GM19438 (cell line): ENCODE measurements around the gene PKIB.

Experiments used
- ATAC-seq: cut with Tn5 transposase; IDR thresholded peaks from one replicate; pipeline ENCODE4 v1.9.1; 2021; ENCODE audit warnings: low read depth; ENCODE audit not compliant: unreplicated experiment

Gene PKIB

DNA sequence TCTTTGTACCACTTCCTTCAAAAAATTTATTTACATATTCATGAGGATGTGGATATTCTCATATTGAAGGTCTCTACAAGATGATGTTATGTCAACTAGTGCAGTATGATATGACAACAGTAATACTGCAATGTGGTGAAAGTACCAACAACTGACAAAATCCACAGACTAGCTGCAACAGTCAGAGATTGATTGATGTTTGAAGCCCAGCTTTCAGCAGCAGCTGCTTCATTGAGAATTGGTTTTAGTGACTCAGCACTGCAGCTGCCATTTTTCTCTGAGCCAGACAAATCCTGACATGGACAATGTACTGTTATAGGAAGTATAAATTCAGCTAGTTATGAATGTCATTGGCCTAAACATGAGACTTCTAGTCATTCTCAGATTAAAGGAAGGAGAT, 53.8 kb downstream of the PKIB start:
- ATAC-seq: no peak

DNA sequence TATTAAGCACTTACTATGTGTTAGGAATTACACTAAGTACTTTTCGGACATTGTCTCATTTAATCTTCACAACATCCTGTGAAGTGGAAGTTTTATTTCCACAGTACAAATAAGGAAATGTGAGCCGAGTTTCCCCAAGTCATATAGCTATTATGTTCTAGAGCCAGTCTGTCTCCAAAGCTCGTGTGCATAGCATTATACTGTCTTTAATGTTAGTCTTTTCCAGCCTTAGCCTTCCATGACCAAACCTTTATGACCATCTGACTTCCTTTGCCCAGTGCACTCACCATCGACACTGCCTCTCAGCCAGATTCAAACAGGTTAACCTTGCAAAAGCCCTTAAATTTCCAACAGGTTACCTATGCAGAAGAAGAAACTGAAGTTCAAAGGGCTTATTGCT, 55.7 kb downstream of the PKIB start:
- no peak for ATAC-seq

DNA sequence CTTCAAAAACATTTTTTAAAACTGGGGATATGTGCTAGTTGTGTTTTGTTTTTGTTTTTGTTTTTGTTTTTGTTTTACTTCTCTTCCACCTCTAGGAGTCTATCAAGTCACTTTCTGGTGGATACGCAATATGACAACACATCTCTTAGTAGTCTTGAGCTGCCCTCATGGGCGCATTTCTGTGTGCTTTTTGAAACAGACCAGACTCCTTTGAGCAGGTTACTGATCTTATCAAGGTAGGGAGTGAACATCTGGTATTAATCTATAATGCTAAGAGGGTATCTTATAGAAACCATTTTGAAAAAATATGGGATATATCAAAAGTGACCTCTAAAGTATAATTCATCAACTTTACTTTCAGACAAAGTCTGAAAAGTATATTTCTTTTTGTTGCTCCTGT, 56.2 kb downstream of the PKIB start:
- ATAC-seq: no peak

DNA sequence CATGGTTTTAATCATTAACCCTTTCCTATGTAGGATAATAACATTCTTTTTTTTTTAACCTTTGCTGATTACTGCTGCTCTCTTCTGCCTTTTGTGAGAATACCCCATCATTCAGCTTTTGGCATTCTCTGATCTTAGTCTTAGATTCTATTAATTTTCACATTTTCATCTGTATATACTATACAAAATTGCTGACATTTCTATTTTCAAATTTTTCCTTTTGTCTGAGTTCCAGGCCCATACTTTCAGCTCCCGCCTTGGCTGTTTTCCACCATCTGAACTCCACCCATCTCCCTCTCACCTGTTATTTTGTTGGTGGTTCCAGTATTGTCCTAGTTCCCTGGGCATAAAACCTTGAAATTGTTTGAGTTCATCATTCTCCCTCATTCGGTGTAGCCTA, 59.2 kb downstream of the PKIB start:
- ATAC-seq: no peak

DNA sequence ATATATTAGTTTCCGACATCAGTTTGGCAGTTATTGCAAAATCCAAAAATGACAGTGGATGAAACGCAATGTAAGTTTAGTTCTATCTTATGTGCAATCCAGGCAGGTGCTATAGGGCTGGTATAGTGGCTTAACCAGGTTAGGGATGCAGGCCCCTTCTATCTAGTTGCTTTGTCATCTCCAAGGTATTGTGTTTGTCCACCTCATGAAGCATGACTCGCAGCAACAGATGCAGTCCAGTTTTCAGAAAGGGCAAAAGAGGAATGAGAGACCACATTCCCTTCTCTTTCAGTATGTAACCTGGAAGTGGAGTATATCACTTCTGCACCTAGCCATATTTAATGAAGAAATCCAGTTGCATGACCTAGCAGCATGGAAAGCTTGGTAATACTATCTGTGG, 59.7 kb downstream of the PKIB start:
- no peak for ATAC-seq

DNA sequence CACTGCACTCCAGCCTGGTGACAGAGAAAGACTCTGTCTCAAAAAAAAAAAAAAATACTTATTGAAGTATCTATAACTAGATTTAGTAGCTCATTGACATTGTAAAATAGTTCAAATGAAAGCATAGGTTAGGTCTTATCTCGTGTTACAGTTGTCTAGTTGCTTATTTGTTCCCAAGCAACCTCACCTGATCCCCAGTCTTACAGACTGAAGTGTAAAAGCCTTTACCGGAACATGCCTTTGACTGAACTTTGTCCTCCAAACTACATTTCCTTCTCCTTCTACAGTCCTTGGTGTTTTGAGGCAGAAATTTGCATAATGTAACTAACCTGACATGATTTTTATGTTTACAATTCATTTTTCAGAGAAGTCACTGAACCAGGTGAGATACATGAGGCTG, 61.0 kb downstream of the PKIB start:
- no peak for ATAC-seq

DNA sequence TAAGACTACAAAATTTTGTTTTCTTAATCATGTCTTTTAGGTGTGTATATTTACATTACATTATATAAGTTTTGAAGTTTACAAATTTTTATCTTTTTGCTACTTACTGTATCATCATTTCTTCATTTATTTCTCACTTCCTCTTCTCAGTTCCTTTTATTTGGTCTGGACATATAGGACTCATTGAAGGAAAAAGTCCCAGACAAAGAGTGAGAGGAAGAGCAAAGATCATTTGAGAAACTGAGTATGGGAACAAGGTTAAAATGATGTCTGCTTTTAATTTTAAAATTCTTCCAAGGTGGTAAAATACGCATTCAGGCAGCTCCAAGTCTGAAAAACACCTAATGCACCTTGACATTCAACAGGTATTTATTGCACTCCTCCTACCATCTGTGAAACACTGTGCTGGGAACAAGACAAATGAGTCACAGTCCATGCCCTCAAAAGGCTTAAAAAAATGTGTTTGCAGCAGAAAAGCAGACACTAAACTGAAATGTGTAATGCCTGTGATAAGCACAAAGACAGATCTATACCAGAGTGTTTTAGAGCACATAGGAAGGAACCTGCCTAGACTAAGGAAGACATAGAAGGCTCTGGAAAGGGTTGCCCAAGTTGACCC, 63.2 kb downstream of the PKIB start:
- no peak for ATAC-seq

DNA sequence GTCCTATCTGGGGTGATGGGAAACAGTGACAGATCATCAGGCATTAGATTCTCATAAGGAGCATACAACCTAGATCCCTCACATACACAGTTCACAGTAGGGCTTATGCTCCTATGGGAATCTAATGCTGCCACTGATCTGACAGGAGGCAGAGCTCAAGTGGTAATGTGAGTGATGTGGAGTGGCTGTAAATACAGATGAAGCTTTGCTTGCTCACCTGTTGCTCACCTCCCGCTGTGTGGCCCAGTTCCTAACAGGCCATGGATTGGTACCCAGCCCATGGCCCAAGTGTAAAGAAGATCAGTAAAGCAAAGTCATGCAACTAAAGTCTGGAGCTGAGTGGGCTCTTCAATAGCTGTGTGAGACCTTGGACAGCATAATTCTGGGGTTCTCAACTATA, 65.9 kb downstream of the PKIB start:
- ATAC-seq: no peak

DNA sequence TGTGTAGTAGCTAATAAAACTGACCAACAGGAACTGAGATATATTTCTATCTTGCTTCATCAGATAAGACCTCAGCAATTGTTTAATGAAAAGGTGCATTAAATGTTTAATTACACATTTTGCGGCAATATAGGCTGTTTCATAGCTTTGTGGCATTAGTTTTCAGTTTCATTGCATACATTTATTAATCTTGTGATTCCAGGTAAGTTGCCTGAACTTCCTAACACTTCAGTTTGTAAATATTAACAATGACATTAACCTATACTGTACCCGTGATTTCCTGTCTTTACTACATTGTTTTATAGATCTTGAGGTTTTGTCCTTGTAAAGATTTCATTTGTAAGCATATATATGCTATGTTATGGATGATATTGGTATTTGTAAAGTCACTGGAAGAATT, 66.5 kb downstream of the PKIB start:
- no peak for ATAC-seq

DNA sequence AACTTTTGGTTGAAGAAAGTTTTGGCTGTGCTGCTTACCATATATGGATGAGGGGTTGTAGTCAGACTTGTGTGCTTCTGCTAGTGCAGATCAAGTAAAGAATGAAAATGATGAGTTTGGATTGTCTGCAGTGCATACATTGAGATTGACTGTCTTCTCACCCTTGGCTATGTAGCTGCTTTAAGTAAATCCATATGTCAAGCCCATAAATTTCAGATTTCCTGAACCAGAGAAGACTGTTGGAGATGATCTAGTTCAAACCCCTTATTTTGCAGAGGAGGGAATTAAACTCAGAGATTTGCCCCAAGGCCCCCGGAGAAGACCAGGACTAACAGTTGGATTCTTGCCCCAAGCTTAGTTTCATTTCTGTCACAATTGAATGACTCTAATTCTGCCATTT, 67.2 kb downstream of the PKIB start:
- ATAC-seq: no peak

DNA sequence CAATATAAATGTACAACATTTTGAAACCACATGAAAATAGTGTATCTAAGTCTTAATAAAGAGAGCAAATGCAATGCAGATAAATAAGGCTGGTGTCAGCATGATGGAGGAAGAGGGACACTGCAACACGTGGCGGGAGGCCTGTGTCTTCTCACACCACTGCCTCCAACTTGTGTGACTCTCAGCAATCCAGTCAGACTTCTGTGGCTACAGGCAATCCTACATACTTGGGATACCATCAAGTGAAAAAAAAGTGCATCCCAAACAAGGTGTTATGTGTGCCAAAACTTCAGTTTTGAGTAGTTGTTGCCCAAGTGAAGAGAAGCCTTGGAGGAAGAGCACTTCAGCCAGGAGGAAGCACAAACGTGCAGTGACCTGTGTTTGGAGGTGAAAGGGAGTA, 68.6 kb downstream of the PKIB start:
- ATAC-seq: no peak

DNA sequence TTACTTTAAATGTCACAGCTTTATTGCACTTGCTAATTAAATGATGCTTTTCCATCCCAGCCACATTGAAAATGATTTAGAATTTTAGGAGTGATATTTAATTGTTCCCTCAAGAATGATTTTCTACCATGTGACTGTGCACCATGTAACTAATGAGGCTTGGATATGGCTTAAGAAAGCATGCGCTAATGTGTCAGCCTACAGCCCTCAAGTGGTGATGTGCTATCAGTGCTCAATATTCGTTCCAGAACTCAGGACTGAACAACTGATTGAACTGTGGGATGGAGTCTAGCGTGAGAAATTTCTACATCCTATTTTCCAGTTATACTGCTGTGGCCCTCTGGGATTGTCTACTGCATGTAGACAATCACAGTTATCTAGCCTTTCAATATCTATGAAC, 71.5 kb downstream of the PKIB start:
- ATAC-seq: no peak

DNA sequence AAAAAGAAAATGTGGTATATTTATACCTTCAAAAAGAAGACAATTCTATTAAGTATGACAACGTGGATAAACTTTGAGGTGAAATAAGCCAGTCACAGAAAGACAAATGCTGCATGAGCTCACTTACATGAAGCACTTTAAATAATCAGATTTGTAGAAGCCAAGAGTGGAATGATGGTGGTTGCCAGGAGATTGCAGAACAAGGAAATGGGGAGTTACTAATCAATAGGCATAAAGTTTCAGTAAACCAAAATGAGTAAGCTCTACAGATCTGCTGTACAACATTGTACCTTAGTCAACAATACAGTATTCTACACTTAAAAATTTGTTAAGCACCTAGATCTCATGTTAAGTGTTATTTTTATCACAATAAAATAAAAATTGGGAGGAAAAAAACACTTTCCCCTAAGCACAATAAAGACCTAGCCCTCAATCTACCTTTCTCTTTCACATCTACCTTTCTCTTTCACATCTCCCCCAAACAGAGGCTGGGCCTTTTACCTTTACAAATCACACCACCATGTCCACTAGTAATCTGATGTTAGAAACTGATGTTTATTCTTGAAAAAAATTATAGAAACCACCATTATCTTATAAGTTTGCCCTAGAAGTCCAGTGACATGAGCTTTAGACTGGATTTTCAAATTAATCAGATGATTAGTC, 73.9 kb downstream of the PKIB start:
- no peak for ATAC-seq

DNA sequence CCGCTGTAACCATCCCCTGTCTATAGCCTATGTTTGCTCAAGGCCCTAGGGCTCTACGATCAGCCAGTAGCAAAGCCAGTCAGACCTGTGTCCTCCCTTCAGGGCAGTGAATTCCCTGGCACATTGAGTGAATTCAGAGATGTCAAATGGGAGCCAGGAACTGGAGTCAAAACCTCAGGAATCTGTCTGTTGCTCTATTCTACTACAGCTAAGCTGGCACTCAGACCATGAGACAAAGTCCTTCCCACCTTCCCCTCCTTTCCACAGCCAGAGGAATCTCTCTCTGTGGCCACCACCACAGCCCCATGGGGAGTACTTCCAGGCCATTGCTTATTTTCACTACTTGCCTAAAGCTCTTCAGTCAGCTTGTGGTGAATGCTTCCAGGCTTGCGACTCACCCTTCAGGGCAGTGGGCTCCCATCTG, 82.0 kb downstream of the PKIB start:
- no peak for ATAC-seq

DNA sequence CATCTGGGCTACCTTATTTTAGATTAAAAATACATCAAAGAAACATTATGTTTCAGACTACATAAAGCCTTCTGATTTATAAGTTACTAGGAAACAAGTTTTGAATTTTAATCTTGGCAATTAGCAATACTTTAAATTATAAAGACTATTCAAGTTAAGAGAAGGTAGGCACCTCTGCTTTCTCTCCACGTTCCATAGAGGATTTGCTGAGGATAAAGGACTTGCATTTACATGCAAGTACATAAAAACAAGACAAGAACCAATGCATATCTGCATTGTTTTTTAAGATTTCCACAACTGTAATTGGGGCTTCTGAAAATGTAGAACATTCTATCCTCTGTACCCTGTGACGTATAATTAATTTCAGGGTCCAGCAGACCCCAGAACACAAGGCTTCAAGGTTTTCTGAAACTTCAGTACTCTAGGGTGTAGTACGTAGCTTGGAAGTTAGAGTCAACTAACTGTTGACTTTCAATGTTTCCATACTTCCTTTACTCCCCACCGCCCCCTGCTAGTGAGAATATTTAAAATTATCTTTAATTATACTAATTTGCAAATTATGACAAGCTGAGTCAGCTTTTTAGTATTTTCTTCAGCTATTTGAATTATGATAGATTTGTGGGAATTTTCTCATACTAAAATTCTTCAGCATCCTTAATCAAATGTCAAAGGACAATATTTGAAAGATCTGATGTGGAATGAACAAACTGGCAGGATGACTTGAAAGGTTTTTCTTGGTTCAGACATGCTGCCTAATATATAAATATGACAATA, 82.8 kb downstream of the PKIB start:
- ATAC-seq: no peak

DNA sequence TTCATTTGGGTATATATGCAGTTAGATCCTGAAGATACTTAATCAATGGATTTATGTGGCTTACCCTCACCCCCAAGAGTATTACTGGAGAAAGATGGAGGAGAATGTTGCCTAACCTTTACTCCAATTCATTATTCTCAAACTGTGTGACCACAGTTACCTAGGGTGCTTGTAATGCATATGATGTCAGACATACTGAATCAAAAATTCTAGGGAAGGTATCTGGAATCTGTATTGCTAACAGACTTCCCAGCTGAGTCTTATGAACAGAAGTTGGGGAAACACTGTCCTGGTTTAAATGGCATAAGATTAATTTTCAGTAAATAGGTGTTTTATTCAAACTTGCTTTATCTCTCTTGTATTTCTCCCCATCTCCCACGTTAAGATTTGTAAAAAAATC, 83.9 kb downstream of the PKIB start:
- ATAC-seq: no peak

DNA sequence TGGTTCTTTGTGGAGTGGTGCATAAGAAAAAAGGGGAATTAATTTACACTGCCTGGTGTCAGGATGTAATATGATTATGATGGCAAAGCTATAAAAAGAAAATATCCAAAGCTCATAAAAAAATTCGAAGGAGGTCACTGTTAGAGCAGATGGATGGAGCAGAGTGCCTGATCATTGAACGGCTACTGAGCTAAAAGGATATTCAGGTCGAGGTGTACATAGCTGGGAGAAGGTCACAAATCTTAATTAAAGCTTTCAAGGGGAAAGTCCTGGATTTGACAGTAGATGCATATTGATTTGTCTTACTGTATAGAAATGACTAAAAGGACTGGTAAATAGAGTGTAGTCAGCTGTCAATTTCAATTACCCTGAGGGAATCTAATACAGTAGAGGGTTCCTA, 84.4 kb downstream of the PKIB start:
- no peak for ATAC-seq

DNA sequence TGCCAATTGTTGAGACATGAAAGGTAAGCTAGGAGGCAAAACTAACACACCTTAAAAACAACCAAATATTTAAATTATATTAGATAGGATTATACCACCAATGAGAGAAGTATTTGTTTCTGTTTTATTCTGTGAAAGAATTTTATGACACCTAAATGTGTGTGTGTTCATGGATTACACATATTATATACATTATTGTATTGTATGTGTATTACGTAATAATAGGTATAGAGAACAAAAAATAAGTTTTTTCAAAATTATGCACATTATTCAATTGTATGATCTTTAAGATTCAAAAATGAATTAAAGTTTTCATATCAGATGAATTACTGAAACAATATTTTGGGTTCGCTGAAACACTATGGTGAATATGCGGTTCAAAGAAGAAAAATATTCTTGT, 85.0 kb downstream of the PKIB start:
- ATAC-seq: no peak

DNA sequence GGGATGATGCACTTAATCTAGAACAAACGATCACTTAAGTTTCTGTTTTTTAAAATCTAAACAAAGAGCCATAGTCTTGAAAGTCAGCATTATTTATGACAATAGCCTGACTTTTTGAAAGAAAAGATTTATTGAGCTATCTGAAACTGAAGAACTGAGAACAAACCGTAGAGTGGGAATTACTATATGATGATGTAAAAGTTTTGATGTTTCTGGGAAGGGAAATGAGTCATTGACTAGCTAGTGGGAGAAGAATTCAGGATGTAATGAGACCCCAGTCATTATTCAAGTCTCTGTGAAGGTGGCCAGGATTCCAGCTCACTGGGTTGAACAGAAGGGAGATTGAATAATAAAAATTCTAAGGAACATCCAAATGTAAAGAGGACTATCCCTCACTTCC, 85.9 kb downstream of the PKIB start:
- ATAC-seq: no peak

DNA sequence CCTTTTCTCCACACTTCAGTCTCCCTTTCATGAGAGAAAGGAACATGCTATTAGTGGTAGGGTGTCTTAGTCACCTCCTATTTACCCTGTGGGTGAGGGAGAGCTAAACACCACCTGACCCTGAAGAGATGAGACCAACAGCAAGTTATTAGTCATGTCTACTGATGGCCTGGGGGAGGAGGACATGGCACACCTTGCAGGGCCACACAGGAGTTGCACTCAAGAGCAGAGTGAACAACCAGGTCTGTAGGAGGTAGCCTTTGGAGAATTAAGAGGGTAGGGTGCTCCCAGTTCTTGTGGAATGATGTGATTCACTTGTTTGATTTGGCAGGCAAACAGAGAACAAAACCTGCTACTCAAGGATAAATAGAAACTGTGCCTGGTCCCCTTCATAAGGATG, 86.6 kb downstream of the PKIB start:
- ATAC-seq: no peak

DNA sequence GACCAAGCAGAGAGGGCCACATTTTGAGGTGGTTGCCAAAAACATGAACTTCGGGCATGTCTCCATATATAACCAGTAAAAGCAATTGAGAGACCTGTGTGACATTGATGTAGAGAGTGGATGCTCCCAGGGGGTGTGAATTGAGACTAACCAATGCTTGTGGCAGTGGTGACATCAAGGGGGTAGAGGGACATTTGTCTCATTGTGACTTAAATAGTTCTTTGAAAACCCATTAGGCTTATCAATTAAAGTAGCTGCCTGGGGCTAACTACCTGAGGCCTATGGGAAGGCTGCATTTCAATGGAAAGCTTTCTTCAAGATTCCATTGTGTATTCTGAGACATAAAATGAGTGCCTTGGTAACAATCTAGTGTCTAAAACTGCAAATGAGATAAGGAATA, 87.3 kb downstream of the PKIB start:
- ATAC-seq: no peak

DNA sequence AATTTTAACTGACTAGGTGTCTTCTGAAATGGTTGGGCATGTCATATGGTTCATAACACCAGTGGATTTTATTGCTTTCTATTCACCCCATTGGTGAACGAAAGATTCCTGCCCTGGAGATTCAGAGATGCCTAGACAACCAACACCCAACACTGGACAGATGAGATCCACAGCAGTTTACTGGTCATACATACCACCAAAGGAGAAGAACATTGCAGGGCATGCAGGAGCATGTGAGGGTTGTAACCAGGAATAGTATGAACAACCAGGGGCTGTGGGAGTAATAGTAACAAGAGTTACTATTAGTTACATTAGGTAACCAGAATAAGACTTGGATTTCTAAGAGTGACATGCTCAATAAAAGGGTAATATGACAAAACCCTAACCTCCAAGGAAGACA, 91.5 kb downstream of the PKIB start:
- ATAC-seq: no peak
